IPS-18c (cell line): ENCODE data around the gene ANGEL2.
"Not testable (repeated sequence)": the region's sequence is repeated elsewhere in the genome, so short reads cannot be mapped to it uniquely, and the experiment has no call there.

Experiments used
- H3K4me3 ChIP-seq: 2 replicates; pipeline ENCODE4 v1.7.0; 2013; ENCODE audit warnings: low read depth, mild to moderate bottlenecking, low read length, moderate library complexity; ENCODE audit not compliant: insufficient read depth
- H3K9me3 ChIP-seq: one replicate; pipeline ENCODE4 v1.6.1; 2013; ENCODE audit warnings: mild to moderate bottlenecking, low read length, moderate library complexity; ENCODE audit not compliant: control insufficient read depth, insufficient read depth

The ANGEL2 gene

DNA sequence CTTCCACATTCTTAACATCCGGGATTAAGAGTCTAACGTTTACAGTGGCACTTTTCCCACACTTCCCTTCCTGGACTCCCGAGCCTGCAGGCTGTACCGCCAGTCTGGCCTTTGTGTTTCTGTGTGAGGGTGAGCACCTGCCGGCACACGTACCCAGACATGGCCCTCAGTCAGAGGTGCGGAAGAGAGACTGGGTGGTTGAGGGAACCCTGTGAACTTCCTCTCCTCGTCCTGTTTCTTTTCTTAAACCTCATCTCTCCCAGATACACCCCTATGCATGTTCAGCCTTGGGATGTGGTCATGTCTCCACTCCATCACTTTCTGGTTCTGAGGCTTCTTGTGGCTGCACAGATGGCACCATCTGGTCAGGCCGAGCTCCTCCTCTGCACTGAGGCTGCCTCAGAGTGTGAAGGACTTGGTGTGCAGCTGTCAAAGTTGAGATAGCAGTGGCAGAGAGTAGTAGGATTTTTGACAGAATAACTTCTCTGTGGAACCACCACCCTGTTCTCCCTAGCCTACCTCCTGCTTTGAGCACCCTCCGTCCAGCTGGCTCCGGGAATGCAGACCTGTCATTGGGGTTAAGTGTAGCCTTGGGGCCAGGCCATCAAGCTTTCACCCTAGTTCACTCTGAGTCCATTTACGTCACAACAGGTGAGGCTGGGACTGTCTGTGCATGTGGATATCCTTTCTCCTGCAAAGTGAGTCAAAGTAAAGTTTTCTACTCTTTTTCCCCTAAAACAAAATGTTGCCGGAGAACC, 33.9 kb downstream of the ANGEL2 start:
- Histone ChIP-seq H3K9me3 (no peaks in the 10 kb centered on the region), H3K4me3 (no peak overlapping the region)

DNA sequence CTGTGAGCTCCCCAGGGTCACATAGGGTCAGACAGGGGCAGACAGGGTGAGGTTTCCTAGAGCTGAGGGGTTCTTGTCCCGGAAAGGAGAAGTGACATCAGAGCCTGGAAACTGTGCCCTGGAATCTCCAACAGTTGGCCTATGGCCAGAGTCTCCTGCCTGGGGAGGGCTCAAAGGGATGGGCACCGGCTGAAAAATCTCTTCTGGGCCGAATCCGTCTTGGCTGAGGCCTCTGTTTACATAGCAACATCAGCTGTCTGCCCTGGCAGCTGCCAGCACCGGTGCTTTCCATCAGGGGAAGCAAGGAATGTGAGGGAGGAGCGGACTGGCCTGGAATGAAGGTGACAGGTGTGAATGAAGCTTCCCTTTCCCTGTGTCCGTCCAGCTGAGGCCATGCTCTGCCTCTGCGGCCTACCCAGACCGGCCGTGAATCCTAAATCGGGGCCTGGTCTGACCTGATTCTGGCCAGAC, 34.6 kb downstream of the ANGEL2 start:
- H3K4me3 ChIP-seq = no peak overlapping the region
- no peaks in the 10 kb centered on the region for H3K9me3 ChIP-seq

- no peak overlapping the region for H3K4me3 ChIP-seq
- H3K9me3 ChIP-seq = no peaks in the 10 kb centered on the region
These were observed 35.4 kb downstream of the ANGEL2 start for GRCh38 chr1:212980123-212980785.

DNA sequence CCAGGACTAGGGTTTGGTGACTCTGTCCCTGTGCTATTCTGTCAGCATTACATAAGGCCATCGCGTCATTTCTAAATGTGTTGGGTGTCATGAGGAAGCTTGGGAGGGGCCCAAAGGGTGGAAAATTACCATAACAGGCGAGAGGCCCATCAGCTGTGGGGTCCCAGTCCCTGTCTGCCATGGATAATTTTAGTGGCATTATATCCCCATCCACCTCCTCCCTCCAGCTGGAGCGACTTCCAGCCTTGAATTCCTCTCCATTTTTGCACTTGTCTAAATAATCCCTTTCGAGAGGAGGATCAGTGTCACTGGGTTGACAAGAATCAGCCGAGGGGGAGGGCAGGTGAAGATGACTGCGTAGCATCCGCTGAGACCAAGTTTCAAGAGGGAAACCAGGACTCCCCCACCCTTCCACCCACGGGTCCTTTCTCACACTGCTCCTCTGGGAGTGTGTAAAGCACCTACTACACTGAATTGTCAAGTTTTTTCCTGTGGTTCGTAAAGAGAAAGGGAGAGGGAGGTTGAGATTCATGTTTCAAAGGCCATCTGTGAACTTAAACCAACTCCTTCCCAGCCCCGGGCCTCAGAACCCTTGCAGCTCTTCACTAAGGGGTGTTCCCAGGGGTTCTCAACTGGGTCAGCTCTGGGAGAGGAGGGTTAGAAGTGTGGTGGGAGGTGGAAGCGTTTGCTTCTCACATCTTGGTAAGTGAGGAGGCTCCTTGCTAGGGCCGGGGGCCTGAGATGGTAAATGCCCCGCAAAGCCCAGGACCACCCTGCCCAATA, 36.1 kb downstream of the ANGEL2 start:
- no peaks in the 10 kb centered on the region for H3K9me3 ChIP-seq
- no peak overlapping the region for H3K4me3 ChIP-seq

GRCh38 chr1:212977781-212978645, 37.7 kb downstream of the ANGEL2 start:
- no peaks in the 10 kb centered on the region for H3K9me3 ChIP-seq
- H3K4me3 ChIP-seq = no peak overlapping the region; the same call in 1 of the 2 replicates

DNA sequence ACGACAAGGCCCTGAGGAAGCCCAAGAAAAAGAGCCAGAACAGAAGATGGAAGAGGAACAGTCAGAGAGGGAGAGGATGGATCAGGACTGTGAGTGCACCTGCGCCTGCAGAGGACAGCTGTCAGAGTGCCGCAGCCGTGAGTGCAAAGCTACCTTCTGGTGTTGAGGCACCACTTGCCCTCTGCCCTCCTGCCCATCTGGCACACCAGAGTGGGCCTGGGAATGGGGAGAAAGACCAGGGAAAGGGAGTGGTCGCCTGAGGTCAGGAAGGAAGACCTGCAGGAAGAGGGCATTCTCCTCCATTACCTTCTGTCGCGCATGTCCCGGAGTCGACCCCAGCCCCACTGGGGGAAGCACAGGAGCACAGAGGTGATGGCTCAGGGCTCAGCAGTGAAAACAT, 39.1 kb downstream of the ANGEL2 start:
- no peak overlapping the region for H3K4me3 ChIP-seq

DNA sequence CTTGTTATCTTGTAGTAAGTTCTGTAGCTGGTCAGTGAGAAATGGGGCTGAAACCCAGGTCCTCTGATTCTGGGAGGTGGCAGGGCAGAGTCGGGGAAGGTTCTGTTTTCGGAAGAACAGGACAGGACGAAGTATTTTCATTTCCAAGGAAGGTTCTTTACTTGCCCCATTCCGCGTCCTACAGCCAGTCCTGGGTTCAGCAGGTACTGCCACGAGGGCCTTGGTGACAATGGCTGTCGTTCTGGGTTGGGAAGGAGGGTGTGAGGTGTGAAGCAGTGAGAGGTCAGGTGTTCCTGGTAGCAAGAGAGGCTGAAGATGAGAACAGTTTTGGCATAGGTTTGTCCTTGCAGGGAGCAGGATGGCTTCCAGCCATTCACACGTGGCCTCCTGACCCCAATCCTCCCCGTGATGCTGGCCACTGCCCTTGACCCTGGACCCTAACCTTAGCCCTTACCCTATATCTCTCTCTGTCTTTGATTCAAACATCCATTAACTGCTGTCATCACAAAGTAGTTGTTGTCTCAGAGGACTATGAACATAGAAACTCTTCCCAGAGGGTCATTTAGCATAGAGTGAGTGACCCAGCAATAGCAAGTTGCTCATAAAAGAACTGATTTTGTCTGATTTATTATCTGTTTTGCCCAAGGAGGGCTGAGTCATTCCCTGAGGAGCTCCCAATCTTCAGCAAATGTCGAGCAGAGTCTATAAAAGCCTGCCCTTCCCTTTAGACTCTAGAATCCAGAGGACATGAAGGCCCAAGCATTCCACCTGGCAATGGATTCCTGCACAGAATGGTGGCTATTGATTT, 40.4 kb downstream of the ANGEL2 start:
- Histone ChIP-seq H3K4me3 (no peak overlapping the region), H3K9me3 (no peaks in the 10 kb centered on the region)

More for the DNA sequence above, 39.1 kb downstream of the ANGEL2 start:
- no peaks in the 10 kb centered on the region for H3K9me3 ChIP-seq

DNA sequence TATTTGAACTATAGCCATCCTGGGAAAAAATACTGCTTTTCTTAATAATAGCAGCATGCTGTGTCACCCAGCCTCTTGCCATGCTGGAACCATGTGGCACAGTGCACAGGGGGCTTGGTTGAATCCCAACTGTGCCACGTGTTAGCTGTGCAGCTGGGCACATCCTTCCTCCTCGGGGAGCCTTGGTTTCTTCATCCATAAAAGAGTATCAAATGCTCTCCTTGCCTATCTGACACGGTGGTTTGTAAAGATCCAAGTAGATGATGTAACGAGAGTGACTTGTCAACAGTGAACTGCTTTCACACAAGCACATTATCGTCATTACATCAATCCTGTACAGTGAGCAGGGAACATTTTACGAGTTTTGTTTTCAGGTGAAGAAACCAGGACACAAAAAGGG, 41.0 kb downstream of the ANGEL2 start:
- no peak overlapping the region for H3K4me3 ChIP-seq
- H3K9me3 ChIP-seq = no peaks in the 10 kb centered on the region

DNA sequence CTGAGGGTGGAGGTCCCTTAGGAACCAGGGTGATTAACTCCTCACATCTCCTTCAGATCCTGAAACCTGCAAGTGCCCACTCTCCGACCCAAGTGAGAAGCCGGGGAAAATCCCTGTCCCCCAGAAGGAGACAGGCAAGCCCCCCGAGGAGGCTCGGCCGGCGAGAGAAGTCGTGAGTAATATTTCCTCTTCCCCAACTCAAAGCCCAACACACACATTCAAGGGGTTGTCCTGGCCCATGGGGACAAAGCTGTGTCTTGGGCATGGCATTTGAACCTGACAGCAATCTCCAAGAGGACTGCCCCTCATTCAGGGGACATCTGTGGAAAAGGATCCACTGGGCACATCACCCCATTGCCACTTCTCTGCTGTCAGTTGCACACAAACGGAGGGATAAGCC, 41.8 kb downstream of the ANGEL2 start:
- H3K4me3 ChIP-seq = no peak overlapping the region
- no peaks in the 10 kb centered on the region for H3K9me3 ChIP-seq

DNA sequence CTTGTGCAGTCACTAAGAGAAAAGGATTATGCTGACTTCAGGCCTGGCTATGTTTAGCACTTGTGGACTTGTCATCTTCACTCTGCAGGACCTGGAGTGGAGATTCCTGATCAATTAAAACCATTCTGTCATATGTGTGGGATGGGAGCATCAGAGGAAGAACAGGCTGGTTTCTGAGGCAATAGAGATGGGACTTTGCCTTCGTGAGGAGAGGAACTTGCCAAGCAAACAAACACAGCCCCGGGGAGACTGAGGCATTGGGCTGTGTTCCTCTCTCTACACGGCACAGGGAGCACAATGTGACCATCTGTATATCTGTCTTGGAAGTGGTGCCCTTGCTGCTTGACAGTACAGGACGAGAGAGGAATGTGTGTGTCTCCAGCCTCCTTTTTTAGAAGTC, 42.2 kb downstream of the ANGEL2 start:
- no peak overlapping the region for H3K4me3 ChIP-seq

GRCh38 chr1:212971312-212971711, 44.4 kb downstream of the ANGEL2 start:
- H3K9me3 ChIP-seq = no peaks in the 10 kb centered on the region
- H3K4me3 ChIP-seq = no peak overlapping the region

More for the DNA sequence above, 42.2 kb downstream of the ANGEL2 start:
- no peaks in the 10 kb centered on the region for H3K9me3 ChIP-seq

DNA sequence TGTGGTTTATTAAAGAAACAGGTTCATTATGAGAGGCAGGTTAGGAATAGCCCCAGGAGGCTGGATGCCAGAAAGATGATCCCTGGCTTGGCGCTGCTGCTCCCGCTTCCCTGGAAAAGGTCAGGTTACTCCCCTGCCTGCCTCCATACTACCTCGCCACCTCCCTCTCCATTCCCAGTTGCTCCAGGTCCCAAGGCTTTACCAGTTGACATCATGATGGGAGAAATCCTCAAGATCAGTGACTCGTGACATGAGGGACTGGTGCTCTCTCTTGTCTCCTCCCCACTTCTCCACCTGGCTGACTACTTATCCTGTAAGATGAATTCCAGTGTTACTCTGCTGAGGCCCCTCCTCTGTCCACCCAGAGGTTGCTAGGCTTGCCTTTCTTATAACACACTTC, 45.6 kb downstream of the ANGEL2 start:
- H3K9me3 ChIP-seq = no peaks in the 10 kb centered on the region
- no peak overlapping the region for H3K4me3 ChIP-seq

GRCh38 chr1:212968368-212968863, 47.3 kb downstream of the ANGEL2 start:
- H3K4me3 ChIP-seq = no peak overlapping the region
- no peaks in the 10 kb centered on the region for H3K9me3 ChIP-seq

DNA sequence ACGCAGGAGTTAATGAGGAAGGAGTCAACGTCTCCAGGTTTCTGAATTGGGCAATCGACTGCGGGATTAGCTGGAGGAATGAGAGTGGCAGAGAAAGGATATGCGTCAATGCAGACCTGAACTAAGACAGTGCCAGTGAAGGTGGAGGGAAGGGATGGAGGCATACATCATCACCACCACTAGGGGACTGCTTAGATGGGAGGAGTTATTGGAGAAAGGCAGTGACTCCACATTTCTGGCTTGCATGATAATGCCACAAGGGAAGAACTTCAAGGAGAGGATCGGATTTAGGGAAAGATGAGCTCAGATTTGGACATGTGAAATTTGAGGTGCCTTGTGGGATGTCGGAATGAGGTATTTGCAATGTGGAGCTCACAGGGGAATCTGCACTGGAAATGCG, 47.9 kb downstream of the ANGEL2 start:
- Histone ChIP-seq H3K9me3 (no peaks in the 10 kb centered on the region), H3K4me3 (no peak overlapping the region)

DNA sequence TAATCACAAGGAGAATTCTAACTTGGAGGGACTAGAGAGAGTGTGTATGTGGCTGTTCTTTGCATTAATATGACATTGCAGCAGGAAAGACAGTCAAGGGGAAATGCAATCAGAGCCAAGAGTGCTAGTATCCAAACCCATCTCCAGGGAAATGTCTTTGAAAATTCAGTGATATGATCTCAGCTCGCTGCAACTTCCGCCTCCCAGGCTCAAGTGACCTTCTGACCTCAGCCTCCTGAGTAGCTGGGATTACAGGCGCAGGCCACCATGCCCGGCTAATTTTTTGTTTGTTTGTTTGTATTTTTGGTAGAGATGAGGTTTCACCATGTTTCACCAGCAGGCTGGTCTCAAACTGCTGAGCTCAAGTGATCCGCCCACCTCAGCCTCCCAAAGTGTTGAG, 49.1 kb downstream of the ANGEL2 start:
- no peaks in the 10 kb centered on the region for H3K9me3 ChIP-seq
- H3K4me3 ChIP-seq = no peak overlapping the region

DNA sequence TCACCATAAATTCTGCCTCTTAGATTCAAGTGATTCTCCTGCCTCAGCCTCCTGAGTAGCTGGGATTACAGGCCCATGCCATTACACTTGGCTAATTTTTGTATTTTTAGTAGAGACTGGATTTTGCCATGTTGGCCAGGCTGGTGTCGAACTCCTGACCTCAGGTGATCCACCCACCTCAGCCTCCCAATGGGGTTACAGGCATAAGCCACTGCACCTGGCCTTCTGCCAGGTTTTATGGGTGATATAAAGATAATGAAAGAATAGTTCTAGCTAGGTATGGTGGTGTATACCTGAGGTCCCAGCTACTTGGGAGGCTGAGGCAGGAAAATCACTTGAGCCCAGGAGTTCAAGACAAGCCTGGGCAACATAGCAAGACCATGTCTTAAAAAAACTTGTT, 50.7 kb downstream of the ANGEL2 start:
- not testable (repeated sequence) for H3K9me3 ChIP-seq, H3K4me3 ChIP-seq
